Activated CD4-positive, alpha-beta T cell treated with anti-CD3 and anti-CD28 coated beads for 4 hours (primary cell): Measurements from ENCODE around the gene ERICH2.

Experiments
- DNase-seq, 2 donors: peaks; one replicate each; pipeline ENCODE4 v3.0.0-alpha.2; 2020

The ERICH2 gene

GRCh38 chr2:170818036-170818751, 48.0 kb downstream of the ERICH2 start:
- DNase-seq, result no peak

GRCh38 chr2:170818752-170819470, 48.7 kb downstream of the ERICH2 start:
- DNase-seq, result no peak

- no peak for DNase-seq
Observed at GRCh38 chr2:170819680-170820664, 49.8 kb downstream of the ERICH2 start.

GRCh38 chr2:170820757-170821530, 50.8 kb downstream of the ERICH2 start:
- DNase-seq, result peak in 1 of 2 donors; percentile 19

- DNase-seq, result no peak
Observed at GRCh38 chr2:170821531-170822289, 51.5 kb downstream of the ERICH2 start.

- DNase-seq, result peak; percentile 23 to 36
Observed at GRCh38 chr2:170822290-170823087, 52.3 kb downstream of the ERICH2 start.

GRCh38 chr2:170823088-170823897, 53.1 kb downstream of the ERICH2 start:
- DNase-seq, result no peak

GRCh38 chr2:170823898-170824215, 53.7 kb downstream of the ERICH2 start:
- no peak for DNase-seq

- no peak for DNase-seq
Observed at GRCh38 chr2:170824526-170825015, 54.4 kb downstream of the ERICH2 start.

GRCh38 chr2:170827841-170828532, 57.8 kb downstream of the ERICH2 start:
- no peak for DNase-seq

- no peak for DNase-seq
Observed at GRCh38 chr2:170828533-170828916, 58.3 kb downstream of the ERICH2 start.

GRCh38 chr2:170829036-170829435, 58.9 kb downstream of the ERICH2 start:
- DNase-seq, result no peak

- no peak for DNase-seq
Observed at GRCh38 chr2:170830166-170830565, 60.0 kb downstream of the ERICH2 start.

- no peak for DNase-seq
Observed at GRCh38 chr2:170831115-170831514, 60.9 kb downstream of the ERICH2 start.

- no peak for DNase-seq
Observed at GRCh38 chr2:170836027-170836426, 65.8 kb downstream of the ERICH2 start.

GRCh38 chr2:170840717-170841210, 70.6 kb downstream of the ERICH2 start:
- DNase-seq, result no peak

- no peak for DNase-seq
Observed at GRCh38 chr2:170842785-170843184, 72.6 kb downstream of the ERICH2 start.

GRCh38 chr2:170843656-170844055, 73.5 kb downstream of the ERICH2 start:
- DNase-seq, result no peak

- DNase-seq, result no peak
Observed at GRCh38 chr2:170845343-170845742, 75.2 kb downstream of the ERICH2 start.
